Sigmoid colon (tissue), 4 donors: Measurements from ENCODE around the gene UGT1A1.

Experiments
- EP300 ChIP-seq, 4 donors: sonication (generic); formaldehyde crosslinking; IDR thresholded peaks; one replicate each; pipeline ENCODE4 v1.6.1; 2017; ENCODE audit warnings: antibody characterized with exemption in 4 of 4
- POLR2A ChIP-seq, 2 donors: fragments of 450-650 bp; IDR thresholded peaks; one replicate each; pipeline ENCODE4 v1.6.1; 2016; ENCODE audit warnings: antibody characterized with exemption in 2 of 2, mild to moderate bottlenecking in 2 of 2, moderate library complexity in 2 of 2
- POLR2AphosphoS5 ChIP-seq, 4 donors: sonication (generic); formaldehyde crosslinking; IDR thresholded peaks; one replicate each; pipeline ENCODE4 v1.6.1; 2017; ENCODE audit warnings: antibody characterized with exemption in 4 of 4
- TF ChIP-seq, protein P1 (sequence below), 4 experiments: fragments of 450-650 bp in 3 of 4; fragments of 200-600 bp in 1 of 4; IDR thresholded peaks; one replicate each; pipeline ENCODE4 v1.5.1; 2016 to 2019; ENCODE audit warnings: antibody characterized with exemption in 4 of 4, mild to moderate bottlenecking in 3 of 4, moderate library complexity in 2 of 4

DNA sequence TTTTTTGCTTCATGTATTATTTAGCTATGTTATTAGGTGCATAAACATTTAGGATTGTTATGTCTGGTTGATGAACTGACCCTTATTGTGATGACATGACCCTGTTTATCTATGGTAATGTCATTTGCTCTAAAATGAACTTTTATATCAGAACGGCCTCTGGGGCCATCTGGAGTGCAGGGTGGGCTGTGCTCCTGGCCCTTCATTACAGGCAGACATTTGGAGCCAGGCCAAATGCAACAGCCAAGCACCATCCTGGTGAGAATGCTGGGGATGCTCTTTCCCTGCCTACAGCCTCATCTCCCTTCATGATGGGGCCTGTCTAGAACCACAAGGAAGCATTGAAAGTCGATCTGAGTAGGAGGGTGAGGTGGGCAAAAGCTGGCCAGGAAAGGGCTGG is 56.3 kb downstream of the UGT1A1 start:
- TF ChIP-seq, protein P1, sequence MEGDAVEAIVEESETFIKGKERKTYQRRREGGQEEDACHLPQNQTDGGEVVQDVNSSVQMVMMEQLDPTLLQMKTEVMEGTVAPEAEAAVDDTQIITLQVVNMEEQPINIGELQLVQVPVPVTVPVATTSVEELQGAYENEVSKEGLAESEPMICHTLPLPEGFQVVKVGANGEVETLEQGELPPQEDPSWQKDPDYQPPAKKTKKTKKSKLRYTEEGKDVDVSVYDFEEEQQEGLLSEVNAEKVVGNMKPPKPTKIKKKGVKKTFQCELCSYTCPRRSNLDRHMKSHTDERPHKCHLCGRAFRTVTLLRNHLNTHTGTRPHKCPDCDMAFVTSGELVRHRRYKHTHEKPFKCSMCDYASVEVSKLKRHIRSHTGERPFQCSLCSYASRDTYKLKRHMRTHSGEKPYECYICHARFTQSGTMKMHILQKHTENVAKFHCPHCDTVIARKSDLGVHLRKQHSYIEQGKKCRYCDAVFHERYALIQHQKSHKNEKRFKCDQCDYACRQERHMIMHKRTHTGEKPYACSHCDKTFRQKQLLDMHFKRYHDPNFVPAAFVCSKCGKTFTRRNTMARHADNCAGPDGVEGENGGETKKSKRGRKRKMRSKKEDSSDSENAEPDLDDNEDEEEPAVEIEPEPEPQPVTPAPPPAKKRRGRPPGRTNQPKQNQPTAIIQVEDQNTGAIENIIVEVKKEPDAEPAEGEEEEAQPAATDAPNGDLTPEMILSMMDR (IDR thresholded peaks at IDR 0.05): no peak
- TF ChIP-seq EP300 (IDR thresholded peaks at IDR 0.05) (no peak), POLR2AphosphoS5 (IDR thresholded peaks at IDR 0.05) (no peak), POLR2A (IDR thresholded peaks at IDR 0.05) (no peak)
